Caki2 (cell line): ENCODE results near the gene ERP27. TPM values are rescaled to one million over a fixed set of nuclear protein-coding genes. Genes with fewer than 3 reads are reported as not detected.

Experiments used
- DNase-seq: peaks from one replicate; pipeline ENCODE4 v3.0.0-alpha.2; 2015; ENCODE audit warnings: low read depth
- in situ Hi-C: cut with HindIII; loops from 2 replicates; pipeline ENCODE4 v1.10.0; 2016; ENCODE audit warnings: low sequenced_read_pairs, low pct_unique_long_range_greater_than_20kb, mixed read lengths
- total RNA-seq: library from RNA; depleted of rRNA; stranded (reverse); fragments of >200 nt; shearing (Covaris generic); gene quantifications from 2 replicates; pipeline ENCODE4 v1.2.3, GENCODE V29; 2014; ENCODE audit warnings: low replicate concordance

The ERP27 gene
- total RNA-seq, 1 experiment from 2014 or later = not detected

DNA sequence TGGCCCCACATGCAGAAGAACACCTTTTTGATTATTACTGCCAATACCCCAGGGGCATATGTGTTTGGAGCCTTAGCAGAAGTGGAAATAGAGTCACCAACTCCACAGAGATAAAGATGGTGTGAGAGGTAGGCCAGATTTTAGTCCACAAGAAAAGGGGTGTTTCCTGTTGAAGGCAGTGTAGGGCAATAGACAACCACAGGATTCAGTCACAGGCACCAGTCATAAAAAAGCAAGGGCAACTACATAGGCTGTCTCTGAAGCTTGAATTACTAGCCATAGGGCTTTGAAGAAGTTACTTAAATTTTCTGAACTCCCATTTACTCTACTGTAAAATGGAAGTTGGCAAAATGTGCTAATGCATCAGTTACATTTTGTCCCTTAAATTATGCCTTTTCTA lies 18.9 kb downstream of the ERP27 start:
- in situ Hi-C loops = no loop called here
- DNase-seq = no peak

DNA sequence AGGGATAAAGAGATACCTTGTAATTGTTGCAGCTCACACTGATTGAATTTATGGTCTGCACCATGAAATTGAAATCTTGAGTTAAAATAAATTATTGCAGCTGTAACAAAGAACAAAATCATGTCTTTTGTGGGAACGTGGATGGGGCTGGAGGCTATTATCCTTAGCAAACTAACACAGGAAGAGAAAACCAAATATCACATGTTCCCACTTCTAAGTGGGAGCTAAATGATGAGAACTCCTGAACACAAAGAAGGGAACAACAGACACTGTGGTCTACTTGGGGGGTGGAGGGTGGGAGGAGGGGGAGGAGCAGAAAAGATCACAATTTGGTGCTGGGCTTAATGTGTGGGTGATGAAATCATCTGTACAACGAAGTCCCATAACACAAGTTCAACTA lies 22.6 kb downstream of the ERP27 start:
- in situ Hi-C loops = no loop called here
- DNase-seq = no peak

DNA sequence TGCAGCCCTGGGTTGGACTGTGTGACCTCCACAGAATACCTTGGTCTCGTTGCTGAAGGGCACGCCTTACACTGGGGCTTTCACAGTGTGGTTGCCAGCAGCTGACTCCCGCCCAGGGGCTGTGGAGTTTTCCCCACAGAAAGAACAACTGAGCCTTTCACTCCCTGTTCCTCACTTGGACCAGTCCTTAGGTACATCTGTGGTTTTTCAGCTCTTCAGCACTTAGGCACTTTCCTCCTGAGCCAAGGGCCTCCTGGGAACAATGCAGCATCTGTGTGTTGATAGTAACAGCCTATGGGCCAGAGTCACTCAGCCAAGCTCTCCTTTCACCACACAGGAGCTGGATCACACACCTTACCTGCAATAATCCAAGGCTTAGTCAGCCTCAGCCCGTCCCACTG lies 25.0 kb downstream of the ERP27 start:
- no peak for DNase-seq
- in situ Hi-C loops = no loop called here

DNA sequence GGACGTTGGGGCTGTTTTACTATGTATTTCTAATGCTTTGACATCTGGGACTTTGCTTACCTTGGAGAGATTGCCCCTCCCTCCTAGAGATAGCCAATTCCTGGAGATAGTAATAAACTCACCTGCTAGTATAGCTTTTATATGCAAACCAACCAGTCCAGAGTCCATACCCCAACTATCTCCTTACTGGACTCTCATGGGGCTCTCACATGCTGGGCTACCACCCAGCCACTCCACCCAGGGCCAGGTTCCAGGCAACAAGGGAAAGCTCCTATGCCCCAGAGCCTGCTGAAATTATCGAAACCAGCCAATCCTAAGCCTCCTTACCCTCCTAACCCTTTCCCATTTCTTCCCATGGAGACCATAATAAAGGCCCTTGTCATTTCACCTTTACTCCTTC lies 27.2 kb downstream of the ERP27 start:
- no peak for DNase-seq
- in situ Hi-C loops = no loop called here

DNA sequence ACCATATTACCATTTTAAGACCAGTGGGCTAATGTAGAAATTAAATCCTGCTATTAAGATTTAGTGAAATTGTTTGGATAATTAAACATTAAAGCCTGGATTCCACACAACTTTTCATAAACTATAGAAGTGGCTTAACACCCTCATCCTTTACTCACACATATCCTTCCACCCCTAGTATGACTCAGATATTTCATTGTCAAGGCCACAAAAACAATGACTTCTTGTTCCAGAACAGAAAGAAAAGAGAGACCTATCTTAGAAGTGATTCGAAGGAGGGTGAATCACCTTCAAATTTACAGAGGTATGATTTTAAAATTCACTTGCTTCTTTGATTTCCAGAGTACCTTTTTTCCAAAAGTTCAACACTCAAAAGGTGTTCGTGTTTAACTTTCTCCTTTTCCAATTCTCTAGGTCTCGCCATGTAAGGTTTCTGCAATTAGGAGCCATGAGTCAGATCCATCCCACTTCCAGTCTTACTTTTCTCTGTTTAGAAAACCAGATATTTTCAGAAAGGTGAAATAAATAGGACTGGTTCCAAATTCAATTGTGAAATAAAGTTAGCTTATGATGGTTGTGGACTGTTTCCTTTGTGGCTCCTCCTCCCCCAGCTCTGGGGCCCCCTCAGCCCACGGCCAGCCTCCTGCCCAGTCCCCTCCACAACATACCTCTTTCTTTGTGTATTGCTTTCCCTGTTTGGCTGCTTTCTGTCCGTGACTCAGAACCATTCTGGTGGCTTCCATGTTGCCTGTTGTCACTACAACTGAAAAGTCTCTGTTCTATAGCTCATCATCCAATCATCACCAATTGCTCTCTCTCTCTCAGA lies 28.0 kb downstream of the ERP27 start:
- no peak for DNase-seq
- in situ Hi-C loops = no loop called here

DNA sequence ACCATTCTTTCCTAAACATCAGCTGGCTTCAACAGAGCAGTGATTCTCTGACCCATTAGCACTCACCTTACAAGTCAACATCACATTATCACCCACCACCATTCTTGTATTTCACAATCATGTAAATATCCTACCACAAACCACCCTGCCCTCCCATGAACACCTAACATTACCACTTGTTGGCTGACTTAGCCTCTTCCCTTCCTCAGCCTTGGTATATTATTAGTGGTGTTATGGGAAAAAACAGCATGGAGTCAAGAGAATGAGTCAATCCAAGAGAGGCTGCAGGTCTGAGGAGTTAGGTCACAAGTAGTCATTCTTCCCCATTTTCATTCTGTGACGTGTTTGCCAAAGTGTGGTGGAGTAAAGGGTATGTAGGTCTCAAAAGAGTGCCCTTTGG lies 30.4 kb downstream of the ERP27 start:
- in situ Hi-C loops = no loop called here
- DNase-seq = no peak

DNA sequence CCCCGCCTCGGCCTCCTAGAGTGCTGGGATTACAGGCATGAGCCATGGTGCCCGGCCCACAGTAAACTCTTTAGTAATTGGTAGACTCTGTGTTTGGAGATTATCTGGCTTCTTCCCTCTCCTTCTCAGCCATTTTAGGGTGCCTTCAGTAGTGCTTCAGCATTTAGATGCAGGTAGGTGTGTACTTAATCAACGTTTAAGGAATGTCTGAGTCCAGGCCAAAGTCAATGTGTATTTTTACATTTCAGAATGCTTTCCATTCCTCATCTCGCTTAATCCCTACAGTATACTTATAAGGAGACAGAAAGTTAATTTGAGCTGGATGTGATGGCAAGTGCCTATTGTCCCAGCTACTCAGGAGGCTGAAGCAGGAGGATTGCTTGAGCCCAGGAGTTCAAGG lies 32.2 kb downstream of the ERP27 start:
- DNase-seq = no peak
- in situ Hi-C loops = no loop called here

DNA sequence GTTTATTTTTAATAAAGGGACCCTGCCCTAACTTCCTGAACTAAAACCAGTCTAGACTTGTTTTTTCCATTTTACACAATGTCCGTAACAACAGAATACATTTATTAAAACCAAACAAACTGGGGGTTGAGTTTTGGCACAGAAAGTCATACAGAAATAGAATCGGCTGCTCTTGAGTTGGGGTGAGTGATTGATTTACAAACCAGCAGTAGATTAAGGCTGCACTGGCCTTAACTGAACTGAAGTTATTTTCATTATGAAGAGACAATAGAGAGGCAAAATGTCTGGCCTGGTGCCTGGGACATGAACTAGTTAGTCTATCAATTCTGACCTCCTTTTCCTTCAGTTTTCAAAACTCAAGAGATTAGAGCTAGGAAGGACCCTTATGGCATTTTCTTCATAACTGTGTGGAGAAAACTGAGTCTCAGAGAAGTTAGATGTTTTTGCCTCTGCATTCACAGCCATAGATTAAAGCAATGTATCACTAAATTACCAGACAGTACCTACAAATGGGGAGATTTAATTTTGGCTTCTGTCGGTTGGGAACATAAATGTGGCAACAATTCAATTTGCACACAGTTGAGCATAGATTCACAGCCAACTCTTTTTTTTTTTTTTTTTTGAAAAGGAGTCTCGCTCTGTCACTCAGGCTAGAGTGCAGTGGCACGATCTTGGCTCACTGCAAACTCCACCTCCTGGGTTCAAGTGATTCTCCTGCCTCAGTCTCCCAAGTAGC lies 32.9 kb downstream of the ERP27 start:
- no peak for DNase-seq
- in situ Hi-C loops = no loop called here

DNA sequence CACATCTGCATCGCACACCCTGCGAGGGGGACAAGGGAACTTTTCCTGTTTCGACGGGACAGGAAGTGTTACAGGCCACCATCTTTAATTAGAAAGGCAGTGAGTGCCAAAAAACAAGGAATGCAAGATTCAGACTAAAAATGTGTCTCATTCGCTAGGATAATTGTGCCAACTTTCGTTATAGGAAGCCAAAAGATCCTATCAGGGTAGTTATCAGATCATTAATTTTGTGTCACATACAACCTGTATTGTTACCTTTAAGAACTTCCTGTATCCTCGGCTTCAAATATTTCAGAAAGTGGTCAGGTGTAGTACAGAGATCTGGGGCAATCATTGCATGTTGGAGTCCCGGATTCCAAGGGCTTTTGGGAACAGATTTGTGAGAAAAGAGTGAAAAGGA lies 33.5 kb downstream of the ERP27 start:
- in situ Hi-C loops = no loop called here
- no peak for DNase-seq

DNA sequence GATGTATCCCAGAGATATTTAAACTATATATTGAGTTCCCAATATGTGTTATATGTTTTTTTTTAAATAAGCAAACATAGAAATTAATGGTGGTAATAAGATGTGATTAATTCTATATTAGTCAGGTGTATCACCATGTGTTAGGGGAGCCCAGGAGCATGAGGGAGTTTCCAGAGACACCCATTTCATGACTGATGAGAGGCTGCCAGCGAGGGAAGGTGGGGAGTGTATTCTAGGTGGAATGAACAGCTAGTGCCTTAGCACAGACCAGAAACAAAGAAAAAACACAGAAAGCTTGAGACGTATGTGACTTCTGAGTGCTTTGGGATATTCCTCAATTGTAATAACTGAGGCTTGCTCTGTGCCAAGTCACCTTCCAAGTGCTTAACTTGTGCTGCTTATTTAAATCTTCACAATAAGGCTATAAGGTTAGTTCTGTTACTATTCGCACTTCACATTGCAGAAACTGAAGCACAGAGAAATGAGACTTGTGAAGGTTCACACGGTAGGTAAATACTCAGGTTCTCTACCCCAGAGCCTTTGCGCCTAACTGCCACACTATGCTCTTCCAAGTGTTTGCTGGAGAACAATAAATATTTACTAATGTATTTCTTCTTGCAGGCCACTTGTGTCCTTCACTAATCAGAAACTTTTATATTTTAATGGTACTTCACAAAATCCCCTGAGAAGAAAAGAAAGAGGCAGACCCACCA lies 34.8 kb downstream of the ERP27 start:
- in situ Hi-C loops = no loop called here
- no peak for DNase-seq

DNA sequence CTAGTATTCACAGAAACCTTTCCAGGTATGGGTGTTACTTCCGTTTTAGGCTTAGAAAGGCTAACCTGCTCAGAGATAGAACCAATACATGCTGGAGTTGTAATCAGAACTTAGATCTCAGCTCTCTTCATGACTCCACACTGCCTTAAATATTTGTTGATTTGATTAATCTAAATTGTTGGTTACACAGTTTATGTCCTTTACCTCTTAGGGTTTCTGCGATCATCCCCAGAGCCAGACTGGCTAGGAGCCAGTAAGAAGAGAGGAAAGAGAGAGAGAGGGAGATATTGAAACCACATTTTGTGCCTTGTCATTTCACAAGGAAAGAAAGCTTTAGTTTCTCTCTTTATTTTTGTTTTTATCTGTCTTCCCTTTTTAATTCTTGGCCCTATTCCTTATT lies 35.9 kb downstream of the ERP27 start:
- DNase-seq = no peak
- in situ Hi-C loops = no loop called here

DNA sequence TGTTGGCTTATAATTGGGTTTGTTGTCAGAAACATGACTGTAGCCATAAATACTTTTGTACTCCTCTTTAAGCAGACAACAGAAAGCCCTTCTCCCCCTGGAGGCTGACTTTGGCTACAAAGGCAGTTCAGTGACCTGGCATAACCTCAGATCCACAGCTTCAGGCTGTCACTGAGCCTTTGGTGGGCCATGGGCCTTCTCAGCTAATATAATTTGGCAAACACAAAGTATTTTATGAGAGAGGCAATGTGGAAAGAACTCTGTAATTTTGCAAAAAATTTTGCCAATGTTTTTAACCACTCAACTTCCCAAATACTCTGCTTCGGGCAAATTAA lies 37.1 kb downstream of the ERP27 start:
- no peak for DNase-seq
- in situ Hi-C loops = no loop called here

DNA sequence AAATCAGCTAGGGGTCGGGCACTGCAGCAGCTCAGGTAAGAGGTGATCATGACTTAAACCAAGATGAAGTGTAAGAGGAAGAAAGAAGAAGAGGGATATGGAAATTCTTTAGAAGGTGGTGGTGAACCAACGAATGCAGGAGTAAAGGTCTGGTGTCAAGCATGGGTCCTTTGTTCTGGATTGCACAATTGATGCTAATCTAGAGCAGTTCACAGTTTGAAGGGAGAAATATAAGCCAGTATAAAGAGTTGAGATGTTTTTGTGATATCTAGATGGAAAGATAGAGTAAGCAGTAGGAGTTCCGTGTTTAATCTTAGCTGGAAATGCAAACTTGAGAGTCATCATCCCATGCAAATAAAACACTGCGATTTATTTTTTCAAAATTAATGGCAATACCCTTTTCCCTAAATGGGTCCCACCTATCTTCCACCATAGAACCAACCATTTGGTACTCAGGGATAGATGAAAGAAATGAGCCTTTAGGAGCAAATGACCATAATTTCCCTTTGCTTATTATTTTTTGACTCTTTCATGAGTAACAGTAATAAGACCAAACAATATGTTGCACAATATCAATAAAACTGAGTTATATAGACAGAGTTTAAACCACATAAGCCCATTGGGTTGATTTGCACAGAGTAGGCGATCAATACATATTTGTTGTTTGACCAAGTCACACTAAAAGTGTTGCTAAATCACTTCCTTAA lies 37.7 kb downstream of the ERP27 start:
- no peak for DNase-seq
- in situ Hi-C loops = no loop called here

DNA sequence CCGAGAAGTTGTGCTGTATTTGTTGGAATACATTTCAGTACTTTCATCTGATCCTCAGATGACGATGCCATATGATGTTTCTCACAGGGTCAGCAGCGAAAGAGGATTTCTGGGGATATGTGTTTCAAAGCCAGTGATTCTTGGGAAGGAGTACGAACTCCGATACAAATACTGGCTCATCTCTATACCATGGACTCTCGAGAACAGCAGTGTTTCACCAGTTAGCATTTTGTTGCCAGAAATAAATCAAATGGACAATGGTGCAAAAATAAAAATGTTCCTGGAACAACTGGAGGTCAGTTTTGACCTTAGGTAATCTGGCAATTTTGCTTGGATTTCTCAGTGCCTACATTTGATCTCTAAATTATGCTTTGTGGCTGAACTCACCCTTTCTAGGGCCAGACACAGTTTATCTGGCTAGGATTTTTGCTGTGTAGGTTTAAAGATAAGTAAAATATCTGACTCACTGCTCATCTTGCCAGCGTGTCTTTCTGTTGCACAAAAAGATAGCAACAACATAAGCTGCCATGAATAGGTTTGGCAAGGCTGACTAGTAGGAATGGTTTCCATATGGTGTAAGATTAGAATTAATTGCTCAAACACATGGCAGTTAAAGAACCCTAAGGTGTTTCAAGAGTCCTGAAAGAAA lies 41.7 kb downstream of the ERP27 start:
- in situ Hi-C loops = no loop called here
- DNase-seq = no peak

DNA sequence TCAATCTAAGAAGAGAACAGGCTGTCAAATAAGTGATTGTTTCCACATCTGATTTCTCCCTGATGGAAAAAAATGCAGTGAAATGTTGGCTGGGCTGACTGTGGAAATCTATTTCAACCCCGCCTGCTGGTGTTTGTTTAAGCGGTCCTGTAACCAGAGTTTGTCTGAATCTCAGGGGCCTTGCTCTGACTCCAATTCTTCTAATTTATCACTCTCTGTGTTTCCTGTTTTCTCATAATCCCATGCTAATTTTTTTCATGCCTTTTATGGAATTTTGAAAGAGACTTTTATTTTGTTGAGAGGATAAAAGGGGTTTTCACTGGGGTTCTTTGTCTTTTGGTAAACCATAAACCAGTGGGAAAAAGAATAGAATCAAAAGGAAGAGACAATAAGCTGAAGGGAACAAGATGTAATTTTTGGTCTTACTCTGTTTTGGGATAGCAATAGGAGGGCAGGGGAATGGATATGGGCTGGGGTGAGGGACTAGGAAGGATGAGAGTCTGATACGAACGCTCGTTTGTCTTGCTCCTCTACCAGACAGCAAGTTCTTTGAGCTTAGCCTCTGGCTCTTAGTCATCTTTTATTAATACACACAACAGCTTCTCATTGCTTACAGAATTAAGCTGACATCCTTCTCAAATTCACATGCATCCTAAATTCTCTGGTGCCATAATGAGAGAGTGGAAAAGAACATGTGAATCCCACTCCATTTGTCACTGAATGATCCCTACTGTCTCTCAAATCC lies 44.7 kb downstream of the ERP27 start:
- in situ Hi-C loops = no loop called here
- no peak for DNase-seq

DNA sequence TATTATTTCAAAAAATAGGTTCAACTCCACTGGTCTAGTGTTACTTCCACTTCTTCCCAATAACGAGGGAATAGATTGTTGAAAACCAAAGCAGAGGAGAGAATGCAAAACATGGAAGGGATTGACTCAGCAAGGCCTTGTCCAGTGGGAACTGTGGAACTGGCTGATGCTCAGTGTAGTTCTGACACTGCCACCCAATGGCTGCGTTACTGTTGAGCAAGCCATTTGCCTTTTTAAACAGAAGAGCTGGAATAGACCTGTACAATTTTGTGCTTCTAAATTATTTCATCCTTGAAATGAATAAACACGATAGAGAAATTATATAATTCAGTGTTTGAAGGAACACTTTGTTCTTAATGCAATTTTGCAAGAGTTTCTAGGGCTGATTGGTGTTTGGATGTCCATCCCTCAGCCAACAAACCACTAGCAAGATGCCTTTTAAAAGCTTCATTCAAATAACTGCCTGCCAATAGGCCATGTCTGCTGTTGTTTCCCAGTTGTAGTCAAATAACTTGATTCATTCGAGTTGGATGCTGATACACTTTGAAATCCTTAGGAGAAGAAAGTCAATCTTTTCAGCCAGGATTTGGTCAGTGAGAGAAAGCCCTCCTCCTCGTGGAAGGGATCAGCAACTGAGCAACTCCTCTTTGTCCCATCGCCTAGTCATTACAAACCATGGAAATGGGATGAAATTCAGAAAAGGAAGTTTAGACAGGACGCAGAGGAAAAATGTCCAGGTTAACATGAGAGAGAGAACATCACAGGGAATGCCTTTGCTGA lies 45.4 kb downstream of the ERP27 start:
- in situ Hi-C loops = no loop called here
- DNase-seq = no peak

DNA sequence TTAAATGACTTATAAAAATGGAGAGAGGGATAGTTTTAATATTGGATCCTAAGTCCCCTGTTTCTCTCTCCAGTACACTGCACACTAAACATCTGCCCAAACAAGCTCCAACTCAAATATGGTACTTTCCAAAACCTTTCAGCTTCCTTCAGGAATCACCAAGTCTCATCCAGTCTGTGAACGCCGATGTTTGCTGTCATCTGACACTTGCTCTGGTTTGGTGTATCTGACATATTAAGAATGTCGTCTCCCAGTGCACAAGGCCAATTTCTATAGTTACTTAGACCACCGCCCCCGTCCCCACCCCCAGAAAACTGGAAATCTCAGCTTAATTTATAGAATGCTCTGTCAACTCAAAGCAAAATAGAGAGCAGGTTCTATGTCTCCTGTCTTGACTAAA lies 47.6 kb downstream of the ERP27 start:
- in situ Hi-C loops = no loop called here
- no peak for DNase-seq
